HFFc6 (cell line): ENCODE data around the gene BCCIP. TPM values are rescaled to one million over a fixed set of nuclear protein-coding genes. Genes with fewer than 3 reads are reported as not detected.

Source experiments
- DNase-seq: peaks from one replicate; pipeline ENCODE4 v3.0.0-alpha.2; 2018
- H3K27ac Mint-ChIP-seq: 2 replicates; pipeline ENCODE4 v1.8.0; 2020; ENCODE audit warnings: mild to moderate bottlenecking, mixed read lengths
- H3K27me3 Mint-ChIP-seq: 2 replicates; pipeline ENCODE4 v1.8.0; 2021; ENCODE audit warnings: mild to moderate bottlenecking, moderate library complexity, mixed read lengths; ENCODE audit not compliant: insufficient read depth
- H3K36me3 Mint-ChIP-seq: 2 replicates; pipeline ENCODE4 v1.8.0; 2021; ENCODE audit warnings: low read depth, mixed read lengths
- H3K4me1 Mint-ChIP-seq: 2 replicates; pipeline ENCODE4 v1.8.0; 2020; ENCODE audit warnings: low read depth, mixed read lengths
- H3K4me3 Mint-ChIP-seq: 2 replicates; pipeline ENCODE4 v1.8.0; 2020; ENCODE audit warnings: mild to moderate bottlenecking, moderate library complexity, mixed read lengths
- H3K9me3 Mint-ChIP-seq: 2 replicates; pipeline ENCODE4 v1.8.0; 2020; ENCODE audit warnings: mild to moderate bottlenecking, mixed read lengths
- CTCF ChIP-seq: fragments of 200-600 bp; sonication (generic); IDR thresholded peaks from 2 replicates; pipeline ENCODE4 v1.5.0; 2021; ENCODE audit warnings: antibody characterized with exemption, mild to moderate bottlenecking
- total RNA-seq, 6 experiments: library from RNA; stranded (reverse); fragmentation: NEBNext Ultra II Directional; extraction: Animal tissue kit (Norgen Biotek cat#: 25700); gene quantifications; 2 replicates in 1 of 6; 3 replicates in 5 of 6; pipeline ENCODE4 v1.2.3, GENCODE V29; 2021

Gene BCCIP
- total RNA-seq, 6 experiments from 2014 or later = 70.7 to 92.4 (median 88.0) TPM

GRCh38 chr10:125792342-125793300, 30.7 kb upstream of the BCCIP start:
- Mint-ChIP-seq H3K4me1 (no peaks in the 10 kb centered on the region), H3K27ac (no peak overlapping the region), H3K36me3 (peaks cover 13% of the 10 kb centered on the region), H3K4me3 (no peak overlapping the region), H3K27me3 (no peaks in the 10 kb centered on the region), H3K9me3 (no peaks in the 10 kb centered on the region)
- no peak for DNase-seq
- no peak for TF ChIP-seq CTCF

GRCh38 chr10:125795128-125795527, 28.2 kb upstream of the BCCIP start:
- Mint-ChIP-seq H3K36me3 (peaks cover 13% of the 10 kb centered on the region), H3K27me3 (no peaks in the 10 kb centered on the region), H3K4me1 (no peaks in the 10 kb centered on the region), H3K27ac (no peak overlapping the region), H3K9me3 (no peaks in the 10 kb centered on the region), H3K4me3 (no peak overlapping the region)
- no peak for TF ChIP-seq CTCF
- DNase-seq = no peak

GRCh38 chr10:125795637-125796190, 27.6 kb upstream of the BCCIP start:
- H3K27ac Mint-ChIP-seq = no peak overlapping the region
- no peak for DNase-seq
- H3K36me3 Mint-ChIP-seq = peaks cover 14% of the 10 kb centered on the region

GRCh38 chr10:125797424-125797823, 25.9 kb upstream of the BCCIP start:
- Mint-ChIP-seq H3K27me3 (no peaks in the 10 kb centered on the region), H3K4me3 (no peak overlapping the region), H3K36me3 (peaks cover 12% of the 10 kb centered on the region), H3K27ac (no peak overlapping the region), H3K9me3 (no peaks in the 10 kb centered on the region), H3K4me1 (no peaks in the 10 kb centered on the region)
- TF ChIP-seq CTCF = no peak
- no peak for DNase-seq

More at GRCh38 chr10:125795637-125796190, 27.6 kb upstream of the BCCIP start:
- TF ChIP-seq CTCF = no peak
- H3K27me3 Mint-ChIP-seq = no peaks in the 10 kb centered on the region
- no peaks in the 10 kb centered on the region for H3K4me1 Mint-ChIP-seq
- H3K4me3 Mint-ChIP-seq = no peak overlapping the region
- H3K9me3 Mint-ChIP-seq = no peaks in the 10 kb centered on the region

GRCh38 chr10:125797994-125798662, 25.2 kb upstream of the BCCIP start:
- peaks cover 12% of the 10 kb centered on the region for H3K36me3 Mint-ChIP-seq
- no peak overlapping the region for H3K27ac Mint-ChIP-seq
- H3K9me3 Mint-ChIP-seq = no peaks in the 10 kb centered on the region
- no peak for DNase-seq
- TF ChIP-seq CTCF = no peak
- H3K4me3 Mint-ChIP-seq = no peak overlapping the region
- H3K4me1 Mint-ChIP-seq = no peaks in the 10 kb centered on the region
- no peaks in the 10 kb centered on the region for H3K27me3 Mint-ChIP-seq
